Mesendoderm (in vitro differentiated cells): ENCODE results near the gene HIVEP1.

Source experiments
- DNase-seq: peaks from one replicate; pipeline ENCODE4 v3.0.0; 2013
- H2AK5ac ChIP-seq: 2 replicates; pipeline ENCODE4 v1.6.1; 2013; ENCODE audit warnings: low read length, inconsistent platforms
- H2BK120ac ChIP-seq: 2 replicates; pipeline ENCODE4 v1.6.1; 2013; ENCODE audit warnings: low read depth, mild to moderate bottlenecking, low read length, moderate library complexity, mixed read lengths
- H2BK15ac ChIP-seq: replicated peaks from 2 replicates; pipeline ENCODE4 v1.6.1; 2013; ENCODE audit warnings: low read depth, mild to moderate bottlenecking, moderate library complexity
- H2BK5ac ChIP-seq: 2 replicates; pipeline ENCODE4 v1.6.1; 2013; ENCODE audit warnings: low read length, inconsistent platforms
- H3K18ac ChIP-seq: 2 replicates; pipeline ENCODE4 v1.6.1; 2013; ENCODE audit warnings: mild to moderate bottlenecking, low read length, mixed read lengths
- H3K23ac ChIP-seq: one replicate; pipeline ENCODE4 v1.6.1; 2013; ENCODE audit warnings: low read length
- H3K27ac ChIP-seq: 2 replicates; pipeline ENCODE4 v1.5.1; 2013; ENCODE audit warnings: low read depth, mild to moderate bottlenecking, inconsistent platforms, low read length, moderate library complexity
- H3K27me3 ChIP-seq: 2 replicates; pipeline ENCODE4 v1.6.1; 2013; ENCODE audit warnings: low read length, control low read depth, mild to moderate bottlenecking, inconsistent platforms; ENCODE audit not compliant: insufficient read depth, poor library complexity
- H3K36me3 ChIP-seq: 2 replicates; pipeline ENCODE4 v1.6.1; 2013; ENCODE audit warnings: low read length, inconsistent platforms; ENCODE audit not compliant: control insufficient read depth, insufficient read depth
- H3K4ac ChIP-seq: one replicate; pipeline ENCODE4 v1.6.1; 2013; ENCODE audit warnings: low read depth, mild to moderate bottlenecking, low read length, moderate library complexity
- H3K4me1 ChIP-seq: 2 replicates; pipeline ENCODE4 v1.6.1; 2013; ENCODE audit warnings: low read depth, low read length, inconsistent platforms; ENCODE audit not compliant: control insufficient read depth
- H3K4me2 ChIP-seq: 2 replicates; pipeline ENCODE4 v1.6.1; 2013; ENCODE audit warnings: low read length
- H3K4me3 ChIP-seq: 2 replicates; pipeline ENCODE4 v1.5.1; 2013; ENCODE audit warnings: mild to moderate bottlenecking, low read length
- H3K56ac ChIP-seq: one replicate; pipeline ENCODE4 v1.6.1; 2013; ENCODE audit warnings: low read length
- H3K79me1 ChIP-seq: 2 replicates; pipeline ENCODE4 v1.6.1; 2013; ENCODE audit warnings: low read length, inconsistent platforms
- H3K79me2 ChIP-seq: 2 replicates; pipeline ENCODE4 v1.6.1; 2013; ENCODE audit warnings: mild to moderate bottlenecking, low read length; ENCODE audit not compliant: control insufficient read depth, insufficient read depth
- H3K9ac ChIP-seq: 2 replicates; pipeline ENCODE4 v1.6.1; 2013; ENCODE audit warnings: low read length, inconsistent platforms
- H4K5ac ChIP-seq: one replicate; pipeline ENCODE4 v1.6.1; 2013; ENCODE audit warnings: low read length
- H4K8ac ChIP-seq: one replicate; pipeline ENCODE4 v1.6.1; 2013; ENCODE audit warnings: low read depth, mild to moderate bottlenecking, control low read depth, low read length, moderate library complexity
- WGBS: extraction: QIAGEN DNeasy Blood & Tissue Kit; methylation state at CpG from one replicate; pipeline ENCODE4 v1.1.7; 2013; ENCODE audit warnings: low lambda C conversion rate, missing lambda C conversion rate; ENCODE audit not compliant: insufficient coverage; ENCODE audit errors: extremely low coverage; 5-methylcytosine and 5-hydroxymethylcytosine counted together

The HIVEP1 gene

GRCh38 chr6:12160326-12160725, 148.2 kb downstream of the HIVEP1 start:
- no peak overlapping the region for H2BK5ac ChIP-seq
- no peak overlapping the region for H4K5ac ChIP-seq
- H3K27ac ChIP-seq: no peak overlapping the region
- H2BK15ac ChIP-seq: no peak overlapping the region
- H3K9ac ChIP-seq: no peak overlapping the region
- no peaks in the 10 kb centered on the region for H3K4me1 ChIP-seq
- no peak overlapping the region for H2BK120ac ChIP-seq
- H3K56ac ChIP-seq: no peak overlapping the region
- H3K36me3 ChIP-seq: no peaks in the 10 kb centered on the region
- H4K8ac ChIP-seq: no peak overlapping the region
- H3K79me1 ChIP-seq: peaks cover 2% of the 10 kb centered on the region
- H3K23ac ChIP-seq: no peak overlapping the region
- H3K4me2 ChIP-seq: no peak overlapping the region
- no peaks in the 10 kb centered on the region for H3K79me2 ChIP-seq
- no peak for DNase-seq
- no peak overlapping the region for H3K4ac ChIP-seq
- no peaks in the 10 kb centered on the region for H3K27me3 ChIP-seq
- no peak overlapping the region for H3K4me3 ChIP-seq
- no CpG with 5 or more reads among the region's 4 CpGs for WGBS
- H2AK5ac ChIP-seq: no peak overlapping the region
- H3K18ac ChIP-seq: no peak overlapping the region

GRCh38 chr6:12162213-12162612, 150.1 kb downstream of the HIVEP1 start:
- no peak for DNase-seq
- Histone ChIP-seq H3K9ac (no peak overlapping the region), H3K18ac (no peak overlapping the region), H3K4me2 (no peak overlapping the region), H3K4ac (no peak overlapping the region), H3K27me3 (no peaks in the 10 kb centered on the region), H2BK5ac (no peak overlapping the region), H3K4me3 (no peak overlapping the region), H3K23ac (no peak overlapping the region), H2BK15ac (no peak overlapping the region), H2AK5ac (no peak overlapping the region), H3K79me2 (no peaks in the 10 kb centered on the region), H4K5ac (no peak overlapping the region), H3K36me3 (no peaks in the 10 kb centered on the region), H3K56ac (no peak overlapping the region), H3K79me1 (peaks cover 2% of the 10 kb centered on the region), H2BK120ac (no peak overlapping the region), H3K27ac (no peak overlapping the region), H4K8ac (no peak overlapping the region), H3K4me1 (no peaks in the 10 kb centered on the region)
- no CpG with 5 or more reads among the region's 5 CpGs for WGBS

GRCh38 chr6:12163149-12163548, 151.0 kb downstream of the HIVEP1 start:
- Histone ChIP-seq H4K8ac (no peak overlapping the region), H2BK5ac (no peak overlapping the region), H3K23ac (no peak overlapping the region), H3K4me3 (no peak overlapping the region), H3K27ac (no peak overlapping the region), H3K79me2 (no peaks in the 10 kb centered on the region), H2BK120ac (no peak overlapping the region), H3K4ac (no peak overlapping the region), H2BK15ac (no peak overlapping the region), H3K79me1 (peaks cover 1% of the 10 kb centered on the region), H3K4me2 (no peak overlapping the region), H3K4me1 (no peaks in the 10 kb centered on the region), H3K36me3 (no peaks in the 10 kb centered on the region), H3K27me3 (no peaks in the 10 kb centered on the region), H3K9ac (no peak overlapping the region), H3K56ac (no peak overlapping the region), H4K5ac (no peak overlapping the region), H3K18ac (no peak overlapping the region), H2AK5ac (no peak overlapping the region)
- no peak for DNase-seq
- no CpG with 5 or more reads among the region's 3 CpGs for WGBS

DNA sequence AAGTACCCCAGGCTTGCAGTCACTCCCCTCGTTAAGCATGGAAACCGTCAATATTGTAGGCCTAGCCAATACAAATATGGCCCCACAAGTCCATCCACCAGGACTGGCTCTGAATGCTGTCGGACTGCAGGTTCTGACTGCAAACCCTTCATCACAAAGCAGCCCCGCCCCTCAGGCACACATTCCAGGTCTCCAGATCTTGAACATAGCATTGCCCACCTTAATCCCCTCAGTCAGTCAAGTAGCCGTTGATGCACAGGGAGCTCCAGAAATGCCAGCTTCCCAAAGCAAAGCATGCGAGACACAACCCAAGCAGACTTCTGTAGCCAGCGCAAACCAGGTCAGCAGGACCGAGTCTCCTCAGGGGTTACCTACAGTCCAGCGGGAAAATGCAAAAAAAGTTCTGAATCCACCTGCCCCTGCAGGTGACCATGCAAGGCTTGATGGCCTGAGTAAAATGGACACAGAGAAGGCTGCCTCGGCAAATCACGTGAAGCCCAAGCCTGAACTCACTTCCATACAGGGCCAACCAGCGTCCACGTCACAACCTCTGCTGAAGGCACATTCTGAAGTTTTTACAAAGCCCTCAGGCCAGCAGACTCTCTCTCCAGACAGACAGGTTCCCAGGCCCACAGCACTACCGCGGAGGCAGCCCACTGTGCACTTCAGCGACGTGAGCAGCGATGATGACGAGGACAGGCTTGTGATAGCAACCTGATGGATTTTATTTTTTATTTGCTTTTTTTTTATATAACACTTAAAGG, 151.8 kb downstream of the HIVEP1 start:
- H3K79me2 ChIP-seq: no peaks in the 10 kb centered on the region
- no peak overlapping the region for H3K4me3 ChIP-seq
- H3K27me3 ChIP-seq: no peaks in the 10 kb centered on the region
- no peak overlapping the region for H4K8ac ChIP-seq
- H3K4ac ChIP-seq: no peak overlapping the region
- no peaks in the 10 kb centered on the region for H3K79me1 ChIP-seq
- no peak overlapping the region for H4K5ac ChIP-seq
- H2BK120ac ChIP-seq: no peak overlapping the region
- H3K27ac ChIP-seq: no peak overlapping the region
- no peak overlapping the region for H3K4me2 ChIP-seq
- DNase-seq: no peak
- no peak overlapping the region for H2BK5ac ChIP-seq
- no peak overlapping the region for H3K56ac ChIP-seq
- no peak overlapping the region for H2BK15ac ChIP-seq
- H2AK5ac ChIP-seq: no peak overlapping the region
- H3K23ac ChIP-seq: no peak overlapping the region
- H3K18ac ChIP-seq: no peak overlapping the region
- H3K36me3 ChIP-seq: no peaks in the 10 kb centered on the region
- H3K9ac ChIP-seq: no peak overlapping the region
- H3K4me1 ChIP-seq: no peaks in the 10 kb centered on the region
- no CpG with 5 or more reads among the region's 19 CpGs for WGBS

GRCh38 chr6:12164508-12164770, 152.3 kb downstream of the HIVEP1 start:
- Histone ChIP-seq H3K18ac (no peak overlapping the region), H3K27me3 (no peaks in the 10 kb centered on the region), H3K79me1 (no peaks in the 10 kb centered on the region), H3K4me3 (no peak overlapping the region), H3K27ac (no peak overlapping the region), H4K5ac (no peak overlapping the region), H3K4me2 (no peak overlapping the region), H3K56ac (no peak overlapping the region), H3K4ac (no peak overlapping the region), H2AK5ac (no peak overlapping the region), H2BK15ac (no peak overlapping the region), H3K9ac (no peak overlapping the region), H2BK5ac (no peak overlapping the region), H3K79me2 (no peaks in the 10 kb centered on the region), H3K23ac (no peak overlapping the region), H3K4me1 (no peaks in the 10 kb centered on the region), H3K36me3 (no peaks in the 10 kb centered on the region), H2BK120ac (no peak overlapping the region), H4K8ac (no peak overlapping the region)
- no peak for DNase-seq

DNA sequence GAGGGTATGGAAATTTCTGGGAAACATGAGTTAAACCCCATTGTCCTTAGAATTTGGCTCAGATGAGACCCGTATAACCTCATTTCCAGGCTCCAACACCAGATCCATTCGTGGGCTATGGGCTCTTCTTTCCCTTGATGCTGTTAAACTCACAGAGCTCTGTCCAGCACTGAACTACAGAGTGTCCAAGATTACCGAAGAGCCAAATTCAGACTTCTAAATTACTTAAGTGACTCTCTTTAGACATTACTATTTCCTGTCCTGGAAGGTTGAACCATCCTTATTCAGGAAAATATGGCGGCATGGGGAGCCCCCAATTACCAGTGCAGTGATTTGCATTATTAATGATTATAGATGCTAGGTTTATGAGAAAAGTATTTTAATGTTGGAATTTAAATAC, 153.2 kb downstream of the HIVEP1 start:
- Histone ChIP-seq H3K23ac (no peak overlapping the region), H2BK5ac (no peak overlapping the region), H3K27ac (no peak overlapping the region), H3K4me2 (no peak overlapping the region), H3K18ac (no peak overlapping the region), H3K4me3 (no peak overlapping the region), H2BK15ac (no peak overlapping the region), H2BK120ac (no peak overlapping the region), H3K36me3 (no peaks in the 10 kb centered on the region), H2AK5ac (no peak overlapping the region), H3K4ac (no peak overlapping the region), H4K8ac (no peak overlapping the region), H4K5ac (no peak overlapping the region), H3K4me1 (no peaks in the 10 kb centered on the region), H3K9ac (no peak overlapping the region), H3K27me3 (no peaks in the 10 kb centered on the region), H3K56ac (no peak overlapping the region), H3K79me2 (no peaks in the 10 kb centered on the region), H3K79me1 (no peaks in the 10 kb centered on the region)
- DNase-seq: no peak
- WGBS: no CpG with 5 or more reads among the region's 4 CpGs
